Fibroblast of pulmonary artery (primary cell): Measurements from ENCODE around the gene HDAC9.

Experiments
- DNase-seq: peaks from one replicate; pipeline ENCODE4 v3.0.0-alpha.2; 2010; ENCODE audit warnings: low read depth
- H3K4me3 ChIP-seq: replicated peaks from 2 replicates; pipeline ENCODE4 v1.5.1; 2011; ENCODE audit warnings: low read depth, mild to moderate bottlenecking, control low read depth, low read length, moderate library complexity
- CTCF ChIP-seq: IDR thresholded peaks from 2 replicates; pipeline ENCODE4 v1.5.1; 2011; ENCODE audit warnings: mild to moderate bottlenecking, control low read depth, low read length, inconsistent platforms; ENCODE audit errors: missing control alignments

The HDAC9 gene

DNA sequence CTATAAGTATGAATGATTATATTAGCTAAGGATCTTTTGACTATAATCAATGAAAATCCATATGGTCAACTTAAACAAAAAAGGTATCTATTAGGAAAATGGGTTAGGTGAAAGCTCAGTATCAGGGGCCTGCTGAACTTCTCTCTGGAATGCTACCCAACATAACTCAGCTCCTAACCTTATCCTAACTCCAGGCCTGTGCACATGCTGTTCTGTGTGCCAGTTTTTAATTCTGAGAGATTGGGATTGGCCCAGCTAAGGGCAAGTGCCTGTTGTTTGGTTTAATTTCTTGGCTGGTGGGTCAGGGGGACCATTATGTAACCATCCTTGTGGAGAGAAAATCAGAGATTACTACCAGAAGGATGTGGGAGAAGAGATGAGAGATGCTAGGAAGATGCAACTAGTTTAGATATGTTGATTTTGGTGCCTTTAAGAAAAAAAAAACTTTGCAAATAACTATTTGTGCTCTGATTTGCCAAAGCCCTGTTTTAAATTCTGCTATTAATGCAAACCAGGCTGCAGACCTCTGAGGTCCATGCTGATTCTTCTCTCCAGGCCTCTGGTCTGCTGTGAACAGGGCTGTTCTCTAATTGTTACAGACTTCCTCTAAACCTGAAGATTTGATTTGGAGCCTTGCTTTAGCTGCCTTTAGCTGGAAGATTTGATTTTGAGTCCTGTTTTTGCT lies 23.9 kb upstream of the HDAC9 start:
- H3K4me3 ChIP-seq, result no peak overlapping the region
- DNase-seq, result no peak
- TF ChIP-seq CTCF, result no peak

DNA sequence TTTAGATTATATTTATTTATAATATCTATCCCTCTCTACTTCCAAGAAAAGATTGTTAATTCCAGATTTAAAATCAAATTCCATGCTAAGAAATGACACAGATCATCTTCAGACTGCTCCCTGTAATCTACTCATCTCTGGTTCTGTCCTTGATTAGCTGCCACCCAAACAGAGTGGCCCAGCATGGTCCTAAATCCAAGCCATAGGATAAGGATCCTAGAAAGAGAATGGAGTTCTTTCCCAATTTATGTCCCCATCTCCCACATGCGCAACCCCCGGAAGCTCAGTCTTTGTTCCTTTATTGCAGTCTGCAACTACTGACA lies 23.4 kb upstream of the HDAC9 start:
- no peak for DNase-seq
- H3K4me3 ChIP-seq, result no peak overlapping the region
- no peak for TF ChIP-seq CTCF

GRCh38 chr7:18473119-18473518 lies 22.4 kb upstream of the HDAC9 start:
- DNase-seq, result no peak
- no peak overlapping the region for H3K4me3 ChIP-seq
- no peak for TF ChIP-seq CTCF

GRCh38 chr7:18474944-18475343 lies 20.6 kb upstream of the HDAC9 start:
- H3K4me3 ChIP-seq, result no peak overlapping the region
- DNase-seq, result no peak
- no peak for TF ChIP-seq CTCF

DNA sequence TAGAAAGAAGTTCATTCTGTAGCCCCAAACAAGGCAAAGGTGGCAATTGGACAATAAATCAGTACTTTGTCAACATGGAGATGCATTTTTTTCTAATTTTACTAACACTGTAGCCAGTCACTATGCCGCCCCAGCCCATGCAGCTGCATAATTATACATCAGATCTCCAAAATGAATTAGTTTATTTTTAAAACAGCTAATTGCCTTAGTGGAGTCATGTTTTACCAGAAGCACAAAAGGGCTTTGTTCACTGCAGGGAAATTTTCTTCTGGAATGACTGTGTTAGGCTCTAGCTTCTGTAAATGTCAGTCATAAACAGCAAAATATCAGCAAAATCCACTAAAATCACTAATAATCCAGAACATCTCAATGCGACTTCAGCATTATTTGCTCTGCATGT lies 20.1 kb upstream of the HDAC9 start:
- no peak overlapping the region for H3K4me3 ChIP-seq
- TF ChIP-seq CTCF, result no peak
- DNase-seq, result no peak

GRCh38 chr7:18481776-18482175 lies 13.8 kb upstream of the HDAC9 start:
- H3K4me3 ChIP-seq, result no peak overlapping the region
- no peak for DNase-seq
- no peak for TF ChIP-seq CTCF

GRCh38 chr7:18488049-18488448 lies 7.5 kb upstream of the HDAC9 start:
- TF ChIP-seq CTCF, result no peak
- H3K4me3 ChIP-seq, result no peak overlapping the region
- DNase-seq, result no peak
